B cell (primary cell): ENCODE measurements around the gene PTAR1. TPM values are rescaled to one million over a fixed set of nuclear protein-coding genes. Genes with fewer than 3 reads are reported as not detected.
A peak's percentile ranks its signal among the peaks of the same experiment; 100 is the strongest.

Experiments used
- ATAC-seq: fragments of 200-7000 bp; cut with Tn5 transposase; one replicate; pipeline ENCODE4 v1.10.0; 2021; ENCODE audit warnings: low read depth, mild to moderate bottlenecking, moderate number of reproducible peaks, moderate library complexity
- CTCF ChIA-PET: fragments of 350-600 bp; sonication (Branson Sonifier 250); formaldehyde crosslinking; loops from one replicate; lab custom pipeline; 2021; ENCODE audit warnings: antibody characterized with exemption, inconsistent platforms; lab: Charles Lee
- POLR2A ChIA-PET: fragments of 350-600 bp; sonication (Branson Sonifier 250); formaldehyde crosslinking; loops from one replicate; lab custom pipeline; 2021; ENCODE audit warnings: antibody characterized with exemption; lab: Charles Lee
- DNase-seq: peaks from one replicate; pipeline ENCODE4 v3.0.0; 2013
- H2AFZ ChIP-seq: 2 replicates; pipeline ENCODE4 v1.6.1; 2012; ENCODE audit warnings: mild to moderate bottlenecking, low read depth, low read length; ENCODE audit not compliant: insufficient read depth, poor library complexity, severe bottlenecking
- H3K27ac ChIP-seq, 2 donors: 1 replicate in 1 of 2; 2 replicates in 1 of 2; pipeline ENCODE4 v1.5.1; 2012 to 2013; ENCODE audit warnings: low read length in 2 of 2, mild to moderate bottlenecking in 2 of 2, moderate library complexity in 1 of 2
- H3K27me3 ChIP-seq, 4 experiments: fragments of 200-600 bp in 1 of 4; sonication (generic) in 1 of 4; replicated peaks in 1 of 4; 1 replicate in 2 of 4; 2 replicates in 2 of 4; pipeline versions ENCODE4 v1.6.1 to v1.7.0; 2013 to 2016; ENCODE audit warnings: low read length in 3 of 4, mild to moderate bottlenecking in 2 of 4, mixed read lengths in 1 of 4, moderate library complexity in 1 of 4; ENCODE audit not compliant: insufficient read depth in 4 of 4, control insufficient read depth in 3 of 4; ENCODE audit errors: control extremely low read depth in 1 of 4
- H3K36me3 ChIP-seq, 2 experiments: replicated peaks in 1 of 2; 1 replicate in 1 of 2; 2 replicates in 1 of 2; pipeline versions ENCODE4 v1.6.1 to v1.7.1; 2013; ENCODE audit warnings: low read length in 1 of 2; ENCODE audit not compliant: insufficient read depth in 2 of 2, control insufficient read depth in 1 of 2; ENCODE audit errors: control extremely low read depth in 1 of 2, extremely low read depth in 1 of 2
- H3K4me1 ChIP-seq, 2 donors: fragments of 200-600 bp in 1 of 2; sonication (generic) in 1 of 2; 1 replicate in 1 of 2; 2 replicates in 1 of 2; pipeline versions ENCODE4 v1.5.1 to v1.6.1; 2013 to 2017; ENCODE audit warnings: low read length in 2 of 2; ENCODE audit not compliant: control insufficient read depth in 2 of 2, insufficient read depth in 2 of 2
- H3K4me2 ChIP-seq: replicated peaks from 2 replicates; pipeline ENCODE3; 2012; ENCODE audit warnings: mild to moderate bottlenecking, low read depth, low read length; ENCODE audit not compliant: poor library complexity, severe bottlenecking
- H3K4me3 ChIP-seq, 5 experiments: fragments of 200-600 bp in 1 of 5; sonication (generic) in 1 of 5; 1 replicate in 3 of 5; 2 replicates in 2 of 5; pipeline versions ENCODE4 v1.5.1 to v1.7.0; 2011 to 2016; ENCODE audit warnings: low read length in 4 of 5, mild to moderate bottlenecking in 4 of 5, low read depth in 2 of 5, control low read depth in 1 of 5, moderate library complexity in 1 of 5; ENCODE audit not compliant: insufficient read depth in 1 of 5; ENCODE audit errors: control extremely low read depth in 1 of 5, extremely low read depth in 1 of 5
- H3K79me2 ChIP-seq: fragments of 200-600 bp; sonication (generic); one replicate; pipeline ENCODE4 v1.6.0; 2016; ENCODE audit warnings: low read length; ENCODE audit not compliant: control insufficient read depth, insufficient read depth
- H3K9ac ChIP-seq: fragments of 200-600 bp; sonication (generic); 2 replicates; pipeline ENCODE4 v1.6.1; 2017; ENCODE audit warnings: mild to moderate bottlenecking, low read length, moderate library complexity
- H3K9me3 ChIP-seq, 3 donors: one replicate each; pipeline versions ENCODE4 v1.6.1 to v1.7.1; 2013; ENCODE audit warnings: low read length in 2 of 3; ENCODE audit not compliant: control insufficient read depth in 2 of 3, insufficient read depth in 1 of 3; ENCODE audit errors: control extremely low read depth in 1 of 3
- H4K20me1 ChIP-seq: 2 replicates; pipeline ENCODE4 v1.6.0; 2012; ENCODE audit warnings: mild to moderate bottlenecking, low read length; ENCODE audit not compliant: insufficient read depth, control insufficient read depth, poor library complexity, severe bottlenecking
- H3K27ac Mint-ChIP-seq: one replicate; pipeline ENCODE4 v1.8.0; 2021; ENCODE audit warnings: mixed read lengths
- H3K27me3 Mint-ChIP-seq: one replicate; pipeline ENCODE4 v1.8.0; 2021; ENCODE audit warnings: mixed read lengths
- H3K4me1 Mint-ChIP-seq: one replicate; pipeline ENCODE4 v1.8.0; 2021; ENCODE audit warnings: mixed read lengths
- H3K4me3 Mint-ChIP-seq: one replicate; pipeline ENCODE4 v1.8.0; 2021; ENCODE audit warnings: mixed read lengths
- H3K9me3 Mint-ChIP-seq: one replicate; pipeline ENCODE4 v1.8.0; 2022; ENCODE audit warnings: mixed read lengths; ENCODE audit not compliant: insufficient read depth
- EZH2 ChIP-seq: IDR thresholded peaks from 2 replicates; pipeline ENCODE4 v1.6.1; 2012; ENCODE audit warnings: borderline replicate concordance, low read depth, mild to moderate bottlenecking, moderate library complexity, low read length; ENCODE audit not compliant: insufficient read depth, poor library complexity, severe bottlenecking
- WGBS: methylation state at CpG from one replicate; pipeline ENCODE4 v1.1.5; 2013; ENCODE audit warnings: missing lambda C conversion rate; ENCODE audit not compliant: insufficient coverage; 5-methylcytosine and 5-hydroxymethylcytosine counted together
- intact Hi-C: fragments of 100-400 bp; cut with micrococcal nuclease; formaldehyde crosslinking; loops from one replicate; pipeline ENCODE4 v1.10.0; 2022
- polyA plus RNA-seq: library from polyadenylated mRNA; depleted of rRNA; stranded (reverse); fragments of >200 nt; gene quantifications from 2 replicates; pipeline ENCODE4 v1.2.3, GENCODE V29; 2012
- total RNA-seq, 2 donors: library from RNA; stranded (reverse); fragments of 120-200 nt in 1 of 2; gene quantifications; 1 replicate in 1 of 2; 2 replicates in 1 of 2; pipeline versions ENCODE4 v1.2.3 to v1.2.4, GENCODE V29; 2013 to 2022
- TF ChIP-seq, protein P1 (sequence below): fragments of 200-600 bp; IDR thresholded peaks from one replicate; pipeline ENCODE4 v1.8.0; 2022; ENCODE audit warnings: antibody characterized with exemption, mild to moderate bottlenecking

The PTAR1 gene
- total and polyA plus RNA-seq, 2 donors (not counting 1 experiment from before 2014, with no cell fraction given): 20.5 to 72.1 TPM

DNA sequence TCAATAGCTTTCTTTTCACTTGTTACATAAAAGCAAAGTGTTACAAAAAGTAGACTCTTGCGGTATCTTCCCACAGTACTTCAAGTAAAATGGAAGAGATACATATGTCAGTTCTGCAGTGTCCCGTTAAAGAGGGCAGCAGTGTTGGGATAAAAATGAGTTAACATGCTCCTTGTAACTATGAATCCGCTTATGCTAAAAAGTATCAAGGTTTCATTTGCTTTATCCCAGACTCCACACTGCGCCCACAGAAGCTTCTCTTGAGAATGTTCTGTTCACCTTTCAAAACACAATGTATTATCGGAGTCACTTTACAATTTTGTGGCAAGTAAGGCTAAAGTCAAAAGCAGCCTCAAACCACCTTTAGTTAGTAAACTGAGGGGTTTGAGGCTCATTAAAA lies 790 bp downstream of the PTAR1 start:
- Histone ChIP-seq H2AFZ (peak overlapping the region; percentile 97), H3K27ac (peak overlapping the region; percentile 77 to 94), H3K4me1 (peaks cover 12 to 13% of the 10 kb centered on the region in 2 donors), H4K20me1 (peaks cover 31% of the 10 kb centered on the region), H3K4me3 (peak overlapping the region; percentile 84 to 90 (median 89)), H3K4me2 (peak overlapping the region; percentile 80), H3K79me2 (peaks cover 51% of the 10 kb centered on the region), H3K9me3 (peaks cover 0 to 9% (median 0%) of the 10 kb centered on the region in 3 donors), H3K9ac (peak overlapping the region; percentile 92), H3K36me3 (peaks cover 0 to 5% of the 10 kb centered on the region in 2 experiments), H3K27me3 (no peaks in the 10 kb centered on the region)
- no peak for ATAC-seq
- peaks cover 26% of the 10 kb centered on the region for H3K4me1 Mint-ChIP-seq
- no peak for DNase-seq
- H3K4me3 Mint-ChIP-seq: peak overlapping the region; percentile 97
- H3K9me3 Mint-ChIP-seq: no peaks in the 10 kb centered on the region
- ChIA-PET POLR2A (no interaction called here), CTCF (interaction anchor here (0.7 kb wide), 1 partner anchor 85 kb away, joined by 3 read pairs; no protein-coding TSS in a partner anchor)
- intact Hi-C loops: loop anchor here (5.0 kb wide), 2 partner anchors 653 to 1182 kb away; partner anchors contain the start of gene KLF9
- peak overlapping the region; percentile 97 for H3K27ac Mint-ChIP-seq
- WGBS: no CpG with 5 or more reads among the region's 5 CpGs
- H3K27me3 Mint-ChIP-seq: no peaks in the 10 kb centered on the region
- no peak for TF ChIP-seq EZH2
- TF ChIP-seq, protein P1, sequence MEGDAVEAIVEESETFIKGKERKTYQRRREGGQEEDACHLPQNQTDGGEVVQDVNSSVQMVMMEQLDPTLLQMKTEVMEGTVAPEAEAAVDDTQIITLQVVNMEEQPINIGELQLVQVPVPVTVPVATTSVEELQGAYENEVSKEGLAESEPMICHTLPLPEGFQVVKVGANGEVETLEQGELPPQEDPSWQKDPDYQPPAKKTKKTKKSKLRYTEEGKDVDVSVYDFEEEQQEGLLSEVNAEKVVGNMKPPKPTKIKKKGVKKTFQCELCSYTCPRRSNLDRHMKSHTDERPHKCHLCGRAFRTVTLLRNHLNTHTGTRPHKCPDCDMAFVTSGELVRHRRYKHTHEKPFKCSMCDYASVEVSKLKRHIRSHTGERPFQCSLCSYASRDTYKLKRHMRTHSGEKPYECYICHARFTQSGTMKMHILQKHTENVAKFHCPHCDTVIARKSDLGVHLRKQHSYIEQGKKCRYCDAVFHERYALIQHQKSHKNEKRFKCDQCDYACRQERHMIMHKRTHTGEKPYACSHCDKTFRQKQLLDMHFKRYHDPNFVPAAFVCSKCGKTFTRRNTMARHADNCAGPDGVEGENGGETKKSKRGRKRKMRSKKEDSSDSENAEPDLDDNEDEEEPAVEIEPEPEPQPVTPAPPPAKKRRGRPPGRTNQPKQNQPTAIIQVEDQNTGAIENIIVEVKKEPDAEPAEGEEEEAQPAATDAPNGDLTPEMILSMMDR: no peak

DNA sequence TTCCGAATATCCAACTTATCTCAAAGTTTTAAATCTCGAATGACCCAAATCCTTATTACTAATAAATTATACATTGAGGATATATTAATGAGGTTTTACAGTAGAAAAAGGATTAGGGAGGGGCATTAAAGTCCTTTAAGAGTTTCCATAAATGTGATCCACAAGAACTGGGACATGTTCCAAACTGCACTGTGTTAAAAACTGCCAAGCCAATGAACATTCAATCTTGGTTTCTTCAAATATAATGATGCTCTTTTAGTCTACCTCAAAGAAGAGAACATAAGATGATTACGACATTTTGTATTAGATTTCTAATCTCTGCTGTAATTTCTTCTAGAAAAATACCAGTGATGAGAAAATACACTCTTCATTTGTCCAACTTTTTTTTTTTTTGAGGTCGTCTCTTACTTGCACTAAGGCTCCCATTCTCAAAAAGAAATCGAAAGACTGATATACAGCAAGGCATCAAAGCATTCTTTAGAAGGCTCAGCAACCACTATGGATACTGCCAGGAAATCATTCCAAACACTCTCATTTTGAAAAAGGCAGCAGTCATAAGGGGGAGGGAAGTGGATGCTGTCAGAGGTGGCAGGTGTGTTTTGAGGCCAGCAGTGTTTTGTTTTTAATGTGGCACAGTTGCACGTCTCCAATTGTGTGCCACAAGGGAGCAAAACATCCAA lies 1.7 kb downstream of the PTAR1 start:
- ChIA-PET CTCF (interaction anchor here (0.7 kb wide), 1 partner anchor 85 kb away, joined by 3 read pairs; no protein-coding TSS in a partner anchor), POLR2A (no interaction called here)
- Histone ChIP-seq H3K4me3 (no peak overlapping the region), H4K20me1 (peaks cover 37% of the 10 kb centered on the region), H3K79me2 (peaks cover 60% of the 10 kb centered on the region), H3K4me2 (peak overlapping the region; percentile 12), H3K9ac (no peak overlapping the region), H3K27ac (no peak overlapping the region), H2AFZ (no peak overlapping the region), H3K9me3 (peaks cover 0 to 9% (median 0%) of the 10 kb centered on the region in 3 donors), H3K27me3 (no peaks in the 10 kb centered on the region), H3K36me3 (peaks cover 0 to 5% of the 10 kb centered on the region in 2 experiments), H3K4me1 (peaks cover 12 to 13% of the 10 kb centered on the region in 2 donors)
- H3K27ac Mint-ChIP-seq: no peak overlapping the region
- DNase-seq: no peak
- H3K4me3 Mint-ChIP-seq: peak overlapping the region; percentile 62
- H3K27me3 Mint-ChIP-seq: no peaks in the 10 kb centered on the region
- TF ChIP-seq, protein P1: no peak
- no peak for TF ChIP-seq EZH2
- no peak for ATAC-seq
- H3K4me1 Mint-ChIP-seq: peaks cover 33% of the 10 kb centered on the region
- intact Hi-C loops: loop anchor here (5.0 kb wide), 2 partner anchors 654 to 1181 kb away; partner anchors contain the start of gene KLF9
- WGBS: no CpG with 5 or more reads among the region's 6 CpGs
- no peaks in the 10 kb centered on the region for H3K9me3 Mint-ChIP-seq
